Bronchial epithelial cell (primary cell): Measurements from ENCODE around the gene NBEAL1. TPM values are rescaled to one million over a fixed set of nuclear protein-coding genes. Genes with fewer than 3 reads are reported as not detected.
"Not testable (repeated sequence)": the region's sequence is repeated elsewhere in the genome, so short reads cannot be mapped to it uniquely, and the experiment has no call there.

ENCODE experiments used
- DNase-seq: peaks from one replicate; pipeline ENCODE4 v3.0.0-alpha.2; 2010; ENCODE audit warnings: low read depth
- FAIRE-seq: peaks from 2 replicates; lab custom pipeline; 2011; peaks lifted over from hg19 to GRCh38; lab: Jason Lieb, UNC
- H3K27me3 ChIP-seq: 2 replicates; pipeline ENCODE4 v1.5.1; 2011; ENCODE audit warnings: low read length; ENCODE audit not compliant: control insufficient read depth, insufficient read depth
- H3K36me3 ChIP-seq: 2 replicates; pipeline ENCODE4 v1.5.1; 2011; ENCODE audit warnings: low read length; ENCODE audit not compliant: control insufficient read depth, insufficient read depth
- H3K4me3 ChIP-seq: 2 replicates; pipeline ENCODE4 v1.5.1; 2011; ENCODE audit warnings: mild to moderate bottlenecking, low read depth, low read length, control low read depth
- CTCF ChIP-seq: IDR thresholded peaks from 2 replicates; pipeline ENCODE4 v1.5.1; 2011; ENCODE audit warnings: mild to moderate bottlenecking, moderate library complexity, low read length, control low read depth, inconsistent platforms; ENCODE audit not compliant: insufficient read depth, severe bottlenecking
- total RNA-seq: library from RNA; depleted of rRNA; stranded (reverse); fragments of >200 nt; gene quantifications from 2 replicates; pipeline ENCODE4 v1.2.1, GENCODE V29; 2014

The NBEAL1 gene
- total RNA-seq, result 35.6 and 42.6 TPM in 2 replicates

GRCh38 chr2:203014456-203015199 is at the start of gene NBEAL1:
TSS of gene NBEAL1 (plus strand) at chr2:203014875. CDS start at chr2:203016385, 1,510 bp downstream.
- Histone ChIP-seq H3K27me3 (no peaks in the 10 kb centered on the region), H3K36me3 (no peaks in the 10 kb centered on the region), H3K4me3 (peak within 1 kb of the TSS; percentile 100)
- no peak for TF ChIP-seq CTCF
- peak; percentile 95 for DNase-seq
- FAIRE-seq, result peak; percentile 84

- no peak for TF ChIP-seq CTCF
- FAIRE-seq (no peak), DNase-seq (peak; percentile 39)
- no peaks in the 10 kb centered on the region for H3K27me3 ChIP-seq
- H3K4me3 ChIP-seq, result no peak overlapping the region
- H3K36me3 ChIP-seq, result no peaks in the 10 kb centered on the region
Observed at GRCh38 chr2:202965810-202966460, 48.7 kb upstream of the NBEAL1 start.

GRCh38 chr2:202969404-202969803 is 45.3 kb upstream of the NBEAL1 start:
- not testable (repeated sequence) for H3K36me3 ChIP-seq, DNase-seq, H3K27me3 ChIP-seq, H3K4me3 ChIP-seq, FAIRE-seq

- no peak overlapping the region for H3K4me3 ChIP-seq
- FAIRE-seq (no peak), DNase-seq (no peak)
- H3K36me3 ChIP-seq, result no peaks in the 10 kb centered on the region
- TF ChIP-seq CTCF, result no peak
- no peaks in the 10 kb centered on the region for H3K27me3 ChIP-seq
Observed at GRCh38 chr2:202976809-202977208, 37.9 kb upstream of the NBEAL1 start.

- FAIRE-seq (no peak), DNase-seq (no peak)
- no peaks in the 10 kb centered on the region for H3K36me3 ChIP-seq
- no peaks in the 10 kb centered on the region for H3K27me3 ChIP-seq
- H3K4me3 ChIP-seq, result no peak overlapping the region
- TF ChIP-seq CTCF, result no peak
Observed at GRCh38 chr2:202982779-202983491, 31.7 kb upstream of the NBEAL1 start.

- FAIRE-seq (no peak), DNase-seq (peak; percentile 38)
- no peak for TF ChIP-seq CTCF
Observed at GRCh38 chr2:202989749-202990148, 24.9 kb upstream of the NBEAL1 start.

More at GRCh38 chr2:202989749-202990148, 24.9 kb upstream of the NBEAL1 start:
- Histone ChIP-seq H3K27me3 (no peaks in the 10 kb centered on the region), H3K4me3 (no peak overlapping the region), H3K36me3 (no peaks in the 10 kb centered on the region)
